ENCODE measurements around the gene MORF4L1. TPM values are rescaled to one million over a fixed set of nuclear protein-coding genes. Genes with fewer than 3 reads are reported as not detected.

MORF4L1 gene
- total RNA-seq, 2 experiments from 2014 or later, result 463 to 496 TPM

GRCh38 chr15:78879517-78880241 is 7.0 kb downstream of the MORF4L1 start:
- Mint-ChIP-seq H3K4me3 (peak overlapping the region; percentile 77), H3K27me3 (no peaks in the 10 kb centered on the region), H3K27ac (peak overlapping the region; percentile 69), H3K9me3 (no peaks in the 10 kb centered on the region), H3K36me3 (ENCODE audit: low read depth) (peaks cover 77% of the 10 kb centered on the region), H3K4me1 (ENCODE audit: low read depth) (peaks cover 92% of the 10 kb centered on the region)
- H3K4me3 ChIP-seq (ENCODE audit: low read length), result no peak overlapping the region
- H3K4me1 ChIP-seq (ENCODE audit: insufficient read depth, low read length), result peaks cover 53% of the 10 kb centered on the region
- no peaks in the 10 kb centered on the region for H3K9me3 ChIP-seq (ENCODE audit: control insufficient read depth in 1 of 2, insufficient read depth in 1 of 2, low read length in 2 of 2)
- no peak for TF ChIP-seq CTCF (IDR thresholded peaks at IDR 0.05)
- POLR2A ChIA-PET, result interaction anchor here (0.6 to 1.2 kb wide), 3 partner anchors 11 to 118 kb away, joined by 3 to 6 read pairs (median 4); no protein-coding TSS in a partner anchor
- intact Hi-C loops (cut with DNase I, micrococcal nuclease), result loop anchor here (10.0 kb wide), 2 partner anchors 125 to 1805 kb away; partner anchors contain the start of gene TSPAN3 (in 1 of the 2)
- H3K27ac ChIP-seq (ENCODE audit: low read depth in 1 of 2, low read length in 2 of 2), result no peak overlapping the region
- H3K27me3 ChIP-seq (ENCODE audit: control insufficient read depth in 1 of 2, insufficient read depth in 2 of 2, low read length in 2 of 2), result no peaks in the 10 kb centered on the region
- peaks cover 58% of the 10 kb centered on the region for H3K36me3 ChIP-seq (ENCODE audit: insufficient read depth, low read length)
- CTCF ChIA-PET, result no interaction called here
- DNase-seq (no peak), ATAC-seq (ENCODE audit: poor library complexity) (no peak)

- Histone ChIP-seq H3K4me3 (ENCODE audit: low read length) (no peak overlapping the region), H3K4me1 (ENCODE audit: insufficient read depth, low read length) (peaks cover 53% of the 10 kb centered on the region), H3K27me3 (ENCODE audit: control insufficient read depth in 1 of 2, insufficient read depth in 2 of 2, low read length in 2 of 2) (no peaks in the 10 kb centered on the region), H3K9me3 (ENCODE audit: control insufficient read depth in 1 of 2, insufficient read depth in 1 of 2, low read length in 2 of 2) (no peaks in the 10 kb centered on the region), H3K27ac (ENCODE audit: low read depth in 1 of 2, low read length in 2 of 2) (no peak overlapping the region), H3K36me3 (ENCODE audit: insufficient read depth, low read length) (peaks cover 63% of the 10 kb centered on the region)
- Mint-ChIP-seq H3K4me3 (no peak overlapping the region), H3K4me1 (ENCODE audit: low read depth) (peaks cover 92% of the 10 kb centered on the region), H3K27me3 (no peaks in the 10 kb centered on the region), H3K9me3 (no peaks in the 10 kb centered on the region), H3K27ac (peak overlapping the region; percentile 69), H3K36me3 (ENCODE audit: low read depth) (peaks cover 77% of the 10 kb centered on the region)
- POLR2A ChIA-PET, result interaction anchor here (0.6 to 1.2 kb wide), 2 partner anchors 11 to 118 kb away, joined by 4 to 6 read pairs; no protein-coding TSS in a partner anchor
- intact Hi-C loops (cut with DNase I, micrococcal nuclease), result no loop called here
- no peak for ATAC-seq (ENCODE audit: poor library complexity)
- CTCF ChIA-PET, result no interaction called here
- no peak for TF ChIP-seq CTCF (IDR thresholded peaks at IDR 0.05)
- no peak for DNase-seq
These were observed 7.5 kb downstream of the MORF4L1 start for GRCh38 chr15:78880242-78880533.

GRCh38 chr15:78880813-78881212 is 8.1 kb downstream of the MORF4L1 start:
- intact Hi-C loops (cut with DNase I, micrococcal nuclease), result no loop called here
- no peak overlapping the region for H3K27ac ChIP-seq (ENCODE audit: low read depth in 1 of 2, low read length in 2 of 2)
- no peaks in the 10 kb centered on the region for H3K9me3 ChIP-seq (ENCODE audit: control insufficient read depth in 1 of 2, insufficient read depth in 1 of 2, low read length in 2 of 2)
- ATAC-seq (ENCODE audit: poor library complexity) (no peak), DNase-seq (no peak)
- no peaks in the 10 kb centered on the region for H3K27me3 Mint-ChIP-seq
- H3K4me1 Mint-ChIP-seq (ENCODE audit: low read depth), result peaks cover 92% of the 10 kb centered on the region
- ChIA-PET POLR2A (interaction anchor here (1.2 kb wide), 1 partner anchor 10 kb away, joined by 6 read pairs; no protein-coding TSS in a partner anchor), CTCF (no interaction called here)
- H3K36me3 ChIP-seq (ENCODE audit: insufficient read depth, low read length), result peaks cover 70% of the 10 kb centered on the region
- H3K4me3 ChIP-seq (ENCODE audit: low read length), result no peak overlapping the region
- no peaks in the 10 kb centered on the region for H3K27me3 ChIP-seq (ENCODE audit: control insufficient read depth in 1 of 2, insufficient read depth in 2 of 2, low read length in 2 of 2)
- peaks cover 47% of the 10 kb centered on the region for H3K4me1 ChIP-seq (ENCODE audit: insufficient read depth, low read length)
- H3K36me3 Mint-ChIP-seq (ENCODE audit: low read depth), result peaks cover 83% of the 10 kb centered on the region
- TF ChIP-seq CTCF (IDR thresholded peaks at IDR 0.05), result no peak
- no peaks in the 10 kb centered on the region for H3K9me3 Mint-ChIP-seq
- H3K4me3 Mint-ChIP-seq, result peak overlapping the region; percentile 20
- peak overlapping the region; percentile 17 for H3K27ac Mint-ChIP-seq
